ENCODE measurements around the gene MYT1. TPM values are rescaled to one million over a fixed set of nuclear protein-coding genes. Genes with fewer than 3 reads are reported as not detected.

The MYT1 gene
- total RNA-seq, 2 donors from 2014 or later: 0.99 TPM; not detected in 1

DNA sequence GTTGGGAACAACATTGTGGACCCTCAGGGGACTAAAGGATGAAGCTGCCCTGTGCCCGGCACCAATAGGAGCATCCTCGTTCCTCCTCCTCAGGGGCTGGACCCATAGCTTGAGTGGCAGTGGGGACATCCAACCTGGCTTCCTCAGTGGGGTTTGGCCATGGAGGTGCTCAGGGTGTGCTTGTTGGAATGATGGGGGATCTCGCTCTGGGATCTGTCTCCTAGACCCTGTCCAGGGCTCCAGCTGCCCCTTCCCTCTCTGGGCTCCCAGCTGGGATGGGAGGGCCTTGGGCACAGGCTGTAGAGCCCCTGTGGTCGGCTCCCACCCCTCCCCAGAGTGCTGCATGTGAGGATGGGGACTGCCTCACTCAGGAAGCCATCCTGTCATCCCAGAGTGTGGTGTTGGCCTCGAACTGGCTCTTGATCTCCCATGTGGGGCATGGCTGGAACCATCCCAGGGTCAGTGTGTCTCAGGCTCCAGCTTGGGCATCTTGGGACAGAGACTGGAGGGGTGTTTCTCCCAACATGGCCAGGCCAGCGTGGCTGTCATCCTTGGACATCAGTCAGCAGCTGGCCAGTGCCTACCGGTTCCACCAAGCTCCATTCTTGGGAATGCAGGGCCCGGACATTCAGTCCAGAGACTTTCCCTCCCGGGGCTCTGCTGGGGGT lies 9.5 kb upstream of the MYT1 start:
- 72% methylated on average over 9 of the region's 9 CpGs; no CpG with 5 or more reads in 1 of the 2 donors for WGBS, 2 donors
- no peaks in the 10 kb centered on the region for H3K4me1 ChIP-seq
- intact Hi-C loops (cut with DNase I): no loop called here
- TF ChIP-seq, protein P1, sequence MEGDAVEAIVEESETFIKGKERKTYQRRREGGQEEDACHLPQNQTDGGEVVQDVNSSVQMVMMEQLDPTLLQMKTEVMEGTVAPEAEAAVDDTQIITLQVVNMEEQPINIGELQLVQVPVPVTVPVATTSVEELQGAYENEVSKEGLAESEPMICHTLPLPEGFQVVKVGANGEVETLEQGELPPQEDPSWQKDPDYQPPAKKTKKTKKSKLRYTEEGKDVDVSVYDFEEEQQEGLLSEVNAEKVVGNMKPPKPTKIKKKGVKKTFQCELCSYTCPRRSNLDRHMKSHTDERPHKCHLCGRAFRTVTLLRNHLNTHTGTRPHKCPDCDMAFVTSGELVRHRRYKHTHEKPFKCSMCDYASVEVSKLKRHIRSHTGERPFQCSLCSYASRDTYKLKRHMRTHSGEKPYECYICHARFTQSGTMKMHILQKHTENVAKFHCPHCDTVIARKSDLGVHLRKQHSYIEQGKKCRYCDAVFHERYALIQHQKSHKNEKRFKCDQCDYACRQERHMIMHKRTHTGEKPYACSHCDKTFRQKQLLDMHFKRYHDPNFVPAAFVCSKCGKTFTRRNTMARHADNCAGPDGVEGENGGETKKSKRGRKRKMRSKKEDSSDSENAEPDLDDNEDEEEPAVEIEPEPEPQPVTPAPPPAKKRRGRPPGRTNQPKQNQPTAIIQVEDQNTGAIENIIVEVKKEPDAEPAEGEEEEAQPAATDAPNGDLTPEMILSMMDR (IDR thresholded peaks at IDR 0.05): no peak
- TF ChIP-seq POLR2A (IDR thresholded peaks at IDR 0.05): no peak
- H3K4me3 ChIP-seq: no peak overlapping the region
- ATAC-seq (no peak), DNase-seq (no peak)
- no peaks in the 10 kb centered on the region for H3K27me3 ChIP-seq
- H3K9me3 ChIP-seq: no peaks in the 10 kb centered on the region
- no peak overlapping the region for H3K27ac ChIP-seq
- no peaks in the 10 kb centered on the region for H3K36me3 ChIP-seq (replicated peaks in 1 of 2; ENCODE audit: insufficient read depth in 1 of 2, low read depth in 2 of 2)

- ATAC-seq: no peak
Measured at GRCh38 chr20:64155258-64156135, 8.8 kb upstream of the MYT1 start.

GRCh38 chr20:64156136-64156885 lies 7.9 kb upstream of the MYT1 start:
- ATAC-seq (no peak), DNase-seq (no peak)
- Histone ChIP-seq H3K4me1 (no peaks in the 10 kb centered on the region), H3K36me3 (replicated peaks in 1 of 2; ENCODE audit: insufficient read depth in 1 of 2, low read depth in 2 of 2) (no peaks in the 10 kb centered on the region), H3K4me3 (no peak overlapping the region), H3K27ac (no peak overlapping the region), H3K9me3 (no peaks in the 10 kb centered on the region), H3K27me3 (no peaks in the 10 kb centered on the region)
- no peak for TF ChIP-seq POLR2A (IDR thresholded peaks at IDR 0.05)
- TF ChIP-seq, protein P1 (IDR thresholded peaks at IDR 0.05): no peak
- 67 to 68% methylated on average over 8 to 9 of the region's 9 CpGs for WGBS, 2 donors
- intact Hi-C loops (cut with DNase I): no loop called here

More at GRCh38 chr20:64155258-64156135, 8.8 kb upstream of the MYT1 start:
- intact Hi-C loops (cut with DNase I): no loop called here
- Histone ChIP-seq H3K9me3 (no peaks in the 10 kb centered on the region), H3K27me3 (no peaks in the 10 kb centered on the region), H3K27ac (no peak overlapping the region), H3K4me3 (no peak overlapping the region), H3K36me3 (replicated peaks in 1 of 2; ENCODE audit: insufficient read depth in 1 of 2, low read depth in 2 of 2) (no peaks in the 10 kb centered on the region), H3K4me1 (no peaks in the 10 kb centered on the region)
- TF ChIP-seq, protein P1 (IDR thresholded peaks at IDR 0.05): no peak
- no peak for TF ChIP-seq POLR2A (IDR thresholded peaks at IDR 0.05)
- 48 to 58% methylated on average over 12 to 21 of the region's 22 CpGs for WGBS, 2 donors
- no peak for DNase-seq

- H3K36me3 ChIP-seq (replicated peaks in 1 of 2; ENCODE audit: insufficient read depth in 1 of 2, low read depth in 2 of 2): no peaks in the 10 kb centered on the region
- ATAC-seq: no peak
- H3K27me3 ChIP-seq: no peaks in the 10 kb centered on the region
- intact Hi-C loops (cut with DNase I): no loop called here
- no peaks in the 10 kb centered on the region for H3K9me3 ChIP-seq
- DNase-seq: no peak
- no peaks in the 10 kb centered on the region for H3K4me1 ChIP-seq
- no peak overlapping the region for H3K27ac ChIP-seq
- TF ChIP-seq, protein P1 (IDR thresholded peaks at IDR 0.05): no peak
- no peak for TF ChIP-seq POLR2A (IDR thresholded peaks at IDR 0.05)
- 47 to 62% methylated on average over 15 to 27 of the region's 27 CpGs for WGBS, 2 donors
- H3K4me3 ChIP-seq: no peak overlapping the region
Measured at GRCh38 chr20:64156886-64157875, 7.1 kb upstream of the MYT1 start.
